DMS79 (cell line): ENCODE data around the gene CAVIN1.
"Not testable (repeated sequence)": the region's sequence is repeated elsewhere in the genome, so short reads cannot be mapped to it uniquely, and the experiment has no call there.

Experiments used
- DNase-seq: peaks from one replicate; lab custom pipeline; 2025; lab: John Stamatoyannopoulos, UW

CAVIN1 gene

GRCh38 chr17:42378359-42378958 lies 44.6 kb downstream of the CAVIN1 start:
- DNase-seq: no peak

- no peak for DNase-seq
Observed at GRCh38 chr17:42373896-42374295, 49.2 kb downstream of the CAVIN1 start.

DNA sequence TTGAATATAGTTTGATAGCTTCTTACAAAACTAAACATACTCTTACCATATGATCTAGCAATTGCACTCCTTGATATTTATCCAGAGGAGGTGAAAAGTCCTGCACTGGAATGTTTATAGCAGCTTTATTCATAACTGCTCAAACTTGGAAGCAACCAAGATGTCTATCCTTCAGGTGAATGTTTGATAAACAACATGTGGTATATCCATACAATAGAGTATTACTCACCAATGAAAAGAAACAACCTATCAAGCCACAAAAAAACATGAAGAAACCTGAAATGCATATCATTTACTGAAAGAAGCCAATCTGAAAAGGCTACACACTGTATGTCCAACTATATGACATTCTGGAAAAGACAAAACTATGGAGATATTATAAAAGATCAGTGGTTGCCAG lies 50.9 kb downstream of the CAVIN1 start:
- no peak for DNase-seq

- DNase-seq: not testable (repeated sequence)
Observed at GRCh38 chr17:42368797-42369561, 54.1 kb downstream of the CAVIN1 start.

DNA sequence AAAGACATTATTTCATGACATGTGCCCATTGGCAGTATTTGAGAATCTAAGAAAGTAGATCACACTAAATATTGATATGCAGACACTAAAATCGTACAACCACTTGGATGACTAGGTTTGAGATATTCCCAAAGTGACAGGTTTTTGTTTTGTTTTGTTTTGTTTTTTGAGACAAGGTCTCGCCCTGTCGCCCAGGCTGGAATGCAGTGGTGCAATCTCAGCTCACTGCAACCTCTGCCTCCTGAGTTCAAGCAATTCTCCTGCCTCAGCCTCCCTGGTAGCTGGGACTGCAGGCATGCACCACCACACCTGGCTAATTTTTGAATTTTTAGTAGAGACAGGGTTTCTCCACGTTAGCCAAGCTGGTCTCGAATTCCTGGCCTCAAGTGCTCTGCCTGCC lies 54.7 kb downstream of the CAVIN1 start:
- DNase-seq: not testable (repeated sequence)

GRCh38 chr17:42366176-42367023 lies 56.7 kb downstream of the CAVIN1 start:
- not testable (repeated sequence) for DNase-seq

- no peak for DNase-seq
Observed at GRCh38 chr17:42365136-42365535, 57.9 kb downstream of the CAVIN1 start.

GRCh38 chr17:42363767-42364585 lies 59.1 kb downstream of the CAVIN1 start:
- DNase-seq: no peak

DNA sequence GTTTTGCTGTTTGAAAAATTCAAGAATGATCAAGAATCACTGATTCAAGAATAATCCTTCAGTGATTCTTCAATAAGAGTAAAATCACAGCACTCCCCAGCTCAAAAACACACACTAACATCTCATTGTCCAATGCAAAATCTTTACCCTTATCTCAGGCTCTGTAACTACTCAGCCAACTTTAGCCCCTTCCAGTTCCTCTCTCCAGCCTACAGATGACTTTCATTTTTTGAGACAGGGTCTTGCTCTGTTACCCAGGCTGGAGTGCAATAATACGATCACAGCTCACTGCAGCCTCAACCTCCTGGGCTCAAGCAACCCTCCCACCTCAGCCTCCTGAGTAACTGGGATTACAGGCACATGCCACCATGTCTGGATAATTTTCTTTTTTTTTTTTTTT lies 59.8 kb downstream of the CAVIN1 start:
- DNase-seq: no peak

DNA sequence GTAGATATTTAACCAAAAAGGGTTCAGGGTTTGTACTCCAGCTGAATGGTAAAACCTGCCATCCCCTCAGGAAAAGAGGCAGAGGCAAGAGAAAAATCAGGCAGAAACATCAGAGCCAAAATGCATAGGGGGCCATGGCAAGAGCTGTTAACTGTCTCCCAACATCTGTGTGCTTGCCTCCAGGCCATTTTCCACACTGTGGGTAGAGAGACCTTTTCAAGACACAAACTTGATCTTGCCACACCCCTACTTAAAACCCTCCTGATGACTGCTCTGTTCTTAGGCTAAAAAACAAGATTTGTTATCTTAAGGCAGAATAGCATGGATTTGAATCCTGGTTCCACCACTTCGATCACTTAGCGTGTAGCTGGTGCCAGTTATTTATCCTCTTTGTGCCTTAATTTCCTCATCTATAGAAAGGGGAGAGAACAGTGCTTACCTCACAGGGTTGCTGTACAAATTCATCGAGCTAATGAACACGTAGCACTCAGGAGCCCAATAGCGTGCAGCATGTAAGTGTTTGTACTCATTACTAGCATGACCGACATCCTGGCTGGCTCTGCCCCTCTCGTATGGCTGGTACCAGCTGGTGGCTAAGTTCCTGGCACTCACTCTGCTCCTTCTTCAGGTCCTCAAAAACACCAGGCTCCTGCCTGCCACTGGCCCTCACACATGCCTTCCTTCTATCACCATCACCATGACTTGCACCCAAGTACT lies 60.7 kb downstream of the CAVIN1 start:
- peak; percentile 93 for DNase-seq

- DNase-seq: peak; percentile 49
Observed at GRCh38 chr17:42361781-42362186, 61.3 kb downstream of the CAVIN1 start.

DNA sequence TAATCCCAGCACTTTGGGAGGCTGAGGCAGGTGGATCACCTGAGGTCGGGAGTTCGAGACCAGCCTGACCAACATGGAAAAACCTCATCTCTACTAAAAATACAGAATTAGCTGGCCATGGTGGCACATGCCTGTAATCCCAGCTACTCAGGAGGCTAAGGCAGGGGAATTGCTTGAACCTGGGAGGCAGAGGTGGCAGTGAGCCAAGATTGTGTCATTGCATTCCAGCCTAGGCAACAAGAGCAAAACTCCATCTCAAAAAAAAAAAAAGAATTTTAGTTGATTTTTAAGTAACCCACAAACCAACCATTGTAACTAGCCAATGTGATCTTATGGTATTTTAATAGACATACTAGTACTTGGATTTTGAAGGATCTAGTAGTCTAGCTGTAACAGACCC lies 62.7 kb downstream of the CAVIN1 start:
- DNase-seq: not testable (repeated sequence)

DNA sequence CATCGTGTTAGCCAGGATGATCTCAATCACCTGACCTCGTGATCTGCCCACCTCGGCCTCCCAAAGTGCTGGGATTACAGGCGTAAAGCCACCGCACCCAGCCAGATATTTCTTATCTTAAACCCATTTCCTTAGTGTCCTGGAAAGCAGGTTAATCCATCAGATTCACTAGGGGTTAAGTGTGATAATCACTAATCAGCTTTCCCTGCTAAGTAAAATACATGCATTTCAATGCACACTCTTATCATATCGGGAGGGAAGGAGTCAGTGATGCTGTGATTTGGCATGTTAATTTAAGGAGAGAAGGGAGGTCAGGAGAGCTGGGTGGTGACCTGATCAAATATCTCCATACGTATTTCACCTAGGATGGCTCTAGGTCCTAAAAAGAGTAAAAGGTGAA lies 63.9 kb downstream of the CAVIN1 start:
- no peak for DNase-seq

GRCh38 chr17:42358434-42358833 lies 64.6 kb downstream of the CAVIN1 start:
- no peak for DNase-seq

DNA sequence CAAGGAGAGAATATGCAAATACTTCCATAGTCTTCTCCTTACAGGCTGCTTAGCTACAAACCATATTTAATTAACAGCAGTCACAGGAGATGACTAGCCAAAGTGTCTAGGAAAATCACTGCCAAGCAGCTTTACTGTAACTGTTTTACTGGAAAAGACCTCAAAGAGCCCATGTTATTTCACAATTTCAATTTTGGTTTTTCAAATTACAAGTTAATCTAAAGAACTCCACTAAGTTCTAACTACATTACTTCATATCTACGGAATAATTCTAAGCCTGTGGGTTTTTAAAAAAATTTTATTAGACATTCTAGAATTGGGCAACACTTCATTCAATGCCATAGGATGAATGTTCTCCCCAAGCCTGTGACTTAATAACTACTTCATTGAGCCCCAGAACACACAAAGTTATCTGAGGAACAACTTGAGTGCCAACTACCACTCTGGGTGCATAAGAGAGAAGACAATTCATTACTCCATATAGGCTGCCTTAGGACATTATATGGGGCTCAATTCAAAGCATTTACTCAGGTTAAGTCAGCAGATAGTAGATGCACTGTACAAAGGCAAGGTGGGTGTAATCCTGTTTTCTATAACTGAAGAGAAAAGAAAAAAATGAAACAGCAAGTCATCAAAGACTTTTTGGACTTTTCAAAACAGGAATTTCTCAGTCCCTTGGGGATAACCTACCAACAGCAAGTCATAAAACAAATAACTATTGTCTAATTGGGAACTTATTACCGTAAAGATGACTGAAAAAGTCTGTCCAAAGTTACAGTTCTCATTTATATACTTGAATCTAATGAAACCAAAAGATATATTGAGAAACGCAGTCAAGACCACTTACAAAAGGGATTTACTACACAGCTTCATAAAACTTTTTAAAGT lies 67.9 kb downstream of the CAVIN1 start:
- no peak for DNase-seq
